ENCODE data around the gene NACC2.
A peak's percentile ranks its signal among the peaks of the same experiment; 100 is the strongest.

The NACC2 gene

DNA sequence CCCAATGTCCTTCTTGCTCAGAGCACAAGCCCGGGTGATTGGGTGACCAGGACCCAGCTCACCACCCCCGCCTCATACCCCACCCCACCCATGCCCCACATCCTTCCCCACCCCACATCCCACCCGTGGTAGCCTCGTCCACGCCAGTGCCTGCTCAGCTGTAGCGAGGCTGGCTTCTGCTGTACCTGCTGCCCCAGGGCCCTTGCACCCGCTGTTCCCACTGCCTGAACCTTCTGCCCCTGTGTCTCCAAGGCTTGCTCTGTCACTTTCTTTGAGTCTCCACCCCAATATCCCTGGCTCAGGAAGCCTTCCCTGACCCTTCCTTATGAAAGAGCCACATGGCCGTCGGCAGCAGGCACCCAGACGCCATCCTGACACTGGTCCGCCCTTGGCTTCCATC is 3.1 kb upstream of the NACC2 start:
- Histone ChIP-seq H3K9ac (ENCODE audit: low read depth, low read length) (no peak overlapping the region), H3K4me1 (ENCODE audit: insufficient read depth, low read length) (peaks cover 13% of the 10 kb centered on the region; the same call in 1 of the 2 replicates), H3K9me3 (ENCODE audit: control insufficient read depth, insufficient read depth, low read length) (no peaks in the 10 kb centered on the region), H3K36me3 (ENCODE audit: insufficient read depth, low read length) (no peaks in the 10 kb centered on the region)

DNA sequence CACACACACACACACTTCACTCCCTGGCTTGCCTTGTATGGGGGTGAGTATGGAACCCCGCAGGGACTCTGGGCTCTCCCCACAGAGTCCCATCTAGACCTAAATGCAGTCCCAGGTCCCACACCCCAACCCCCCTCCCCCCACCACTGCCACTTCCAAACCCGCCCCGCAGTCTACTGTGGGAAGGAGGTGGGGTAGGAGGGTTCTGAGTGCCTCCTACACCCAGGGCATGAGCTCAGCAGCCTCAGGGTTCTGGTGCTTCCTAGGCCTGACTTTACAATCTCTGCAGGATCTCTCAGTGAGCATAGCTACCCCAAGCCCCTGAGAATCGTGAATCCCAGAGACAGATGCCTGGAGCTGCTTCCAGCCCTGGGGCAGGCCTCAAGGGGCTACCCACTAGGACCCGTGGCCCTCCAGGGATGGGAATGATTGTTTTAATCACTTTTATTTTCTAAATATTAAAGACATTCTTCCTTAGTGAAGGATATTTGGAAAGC is 1.5 kb upstream of the NACC2 start:
- Histone ChIP-seq H3K9me3 (ENCODE audit: control insufficient read depth, insufficient read depth, low read length) (no peaks in the 10 kb centered on the region), H3K36me3 (ENCODE audit: insufficient read depth, low read length) (no peaks in the 10 kb centered on the region), H3K9ac (ENCODE audit: low read depth, low read length) (no peak overlapping the region), H3K4me1 (ENCODE audit: insufficient read depth, low read length) (peaks cover 17% of the 10 kb centered on the region; the same call in 1 of the 2 replicates)

DNA sequence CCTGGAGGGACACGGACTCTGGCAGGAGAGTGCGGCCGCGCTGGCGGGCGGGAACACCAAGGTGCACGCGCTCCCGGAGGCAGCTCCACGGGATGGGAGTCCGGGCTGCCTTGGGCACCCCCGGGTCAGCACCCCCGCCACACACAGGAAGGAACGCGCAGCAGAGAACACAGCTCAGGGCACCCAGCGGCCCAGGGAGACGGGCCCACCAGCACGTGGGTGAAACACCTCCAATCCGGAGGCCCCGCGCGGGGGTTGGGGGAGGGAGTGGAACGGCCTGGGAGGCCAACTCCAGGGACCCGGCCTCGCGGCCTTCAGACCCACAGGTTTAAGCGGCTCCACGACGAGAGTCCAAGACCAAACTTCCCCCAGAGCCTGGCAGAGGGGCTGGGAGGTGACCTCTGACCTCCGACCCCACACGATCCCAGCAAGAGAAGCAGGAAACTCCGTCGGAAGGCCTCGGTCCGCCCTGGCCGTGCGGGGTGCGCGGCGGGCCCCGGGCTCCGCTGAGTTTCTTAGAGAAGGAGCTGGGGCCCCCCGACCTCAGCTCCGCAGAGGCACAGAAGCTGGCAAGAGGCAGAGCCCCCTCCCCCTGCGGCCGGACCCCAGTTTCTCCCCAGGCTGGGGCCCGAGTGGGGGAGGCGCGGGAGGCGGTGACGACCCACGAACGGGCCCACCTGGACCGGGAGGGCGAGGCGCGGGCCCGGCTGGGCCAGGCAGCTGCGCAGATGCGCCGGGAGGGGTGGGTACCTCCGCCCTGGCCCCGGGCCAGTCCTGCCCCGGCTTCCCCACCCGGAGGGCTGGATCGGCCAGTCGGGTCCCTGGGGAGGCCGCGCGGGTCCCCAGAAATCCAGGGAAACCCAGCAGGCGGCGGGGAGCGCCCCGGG is 851 bp downstream of the NACC2 start:
- H3K9me3 ChIP-seq (ENCODE audit: control insufficient read depth, insufficient read depth, low read length) = no peaks in the 10 kb centered on the region
- H3K4me1 ChIP-seq (ENCODE audit: insufficient read depth, low read length) = peaks cover 23% of the 10 kb centered on the region
- H3K36me3 ChIP-seq (ENCODE audit: insufficient read depth, low read length) = no peaks in the 10 kb centered on the region
- peak overlapping the region; percentile 75 for H3K9ac ChIP-seq (ENCODE audit: low read depth, low read length)

DNA sequence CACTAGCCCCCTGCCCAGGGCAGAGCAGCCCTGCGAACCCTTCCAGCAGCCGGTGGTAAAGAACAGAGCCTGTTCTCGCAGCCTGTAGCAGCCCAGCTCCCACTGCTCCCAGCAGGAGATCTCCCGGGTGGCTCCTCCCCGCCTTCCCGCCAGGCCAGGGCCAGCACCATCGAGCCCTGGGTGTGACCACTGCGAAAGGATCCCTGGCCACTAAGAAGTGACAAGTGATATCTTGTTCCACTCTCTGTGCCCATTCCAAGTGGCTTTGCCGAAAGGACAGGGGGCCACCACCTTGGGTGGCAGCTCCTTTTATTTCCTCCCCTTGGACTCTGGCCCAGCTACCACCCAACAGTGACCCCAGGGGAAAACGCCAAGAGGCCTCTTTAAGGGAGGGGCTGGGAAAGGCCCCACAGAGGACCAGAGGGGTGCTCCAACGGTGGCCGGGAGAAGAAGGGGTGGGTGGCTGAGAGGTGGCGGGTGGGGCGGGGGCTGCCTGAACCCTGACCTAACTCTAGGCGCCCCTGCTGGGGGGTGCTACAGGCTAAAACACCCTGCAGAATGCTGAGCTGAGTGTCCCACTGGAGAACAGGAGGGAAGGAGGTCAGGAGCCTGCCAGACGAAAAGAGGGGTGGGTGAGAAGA is 1.6 kb downstream of the NACC2 start:
- H3K9ac ChIP-seq (ENCODE audit: low read depth, low read length) = peak overlapping the region; percentile 75
- H3K9me3 ChIP-seq (ENCODE audit: control insufficient read depth, insufficient read depth, low read length) = no peaks in the 10 kb centered on the region
- H3K36me3 ChIP-seq (ENCODE audit: insufficient read depth, low read length) = no peaks in the 10 kb centered on the region
- peaks cover 30% of the 10 kb centered on the region for H3K4me1 ChIP-seq (ENCODE audit: insufficient read depth, low read length)

DNA sequence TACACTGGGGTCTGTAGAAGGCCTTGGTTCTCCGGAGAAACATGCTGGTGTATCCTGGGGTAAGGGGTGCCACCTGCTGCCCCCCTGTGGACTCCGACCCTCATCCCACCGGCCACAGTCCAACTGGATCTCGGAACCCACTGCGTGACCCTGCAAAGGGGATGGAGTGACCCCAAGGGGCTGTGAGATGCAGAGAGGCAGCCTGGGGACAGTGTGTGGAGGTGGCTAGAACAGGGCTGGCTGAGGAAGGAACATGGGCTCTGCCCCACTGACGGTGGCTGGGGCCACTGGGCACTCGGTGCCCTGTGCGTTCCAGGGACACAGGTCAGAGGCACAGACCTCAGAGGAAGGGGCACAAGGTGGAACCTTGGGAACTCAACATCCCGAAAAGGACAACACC is 2.3 kb downstream of the NACC2 start:
- Histone ChIP-seq H3K36me3 (ENCODE audit: insufficient read depth, low read length) (no peaks in the 10 kb centered on the region), H3K4me1 (ENCODE audit: insufficient read depth, low read length) (peaks cover 33% of the 10 kb centered on the region), H3K9me3 (ENCODE audit: control insufficient read depth, insufficient read depth, low read length) (no peaks in the 10 kb centered on the region), H3K9ac (ENCODE audit: low read depth, low read length) (0 out of 2 replicates have a peak overlapping the region, but pooled peaks have one; percentile 75)

DNA sequence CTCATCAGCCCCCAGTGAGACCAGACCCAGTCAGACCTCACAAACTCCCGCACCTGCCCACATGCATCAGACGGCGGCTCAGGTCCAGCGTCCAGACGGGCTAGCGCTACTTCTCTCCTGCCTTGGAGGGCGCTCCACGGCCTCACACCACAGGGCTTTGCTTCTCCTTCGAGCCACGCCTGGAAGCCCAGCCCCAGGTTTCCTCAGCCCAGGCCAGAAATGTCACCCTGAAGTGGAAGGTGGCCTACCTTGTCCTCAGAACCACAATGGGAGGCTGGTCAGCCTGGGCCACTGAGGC is 2.8 kb downstream of the NACC2 start:
- Histone ChIP-seq H3K36me3 (ENCODE audit: insufficient read depth, low read length) (no peaks in the 10 kb centered on the region), H3K9ac (ENCODE audit: low read depth, low read length) (no peak overlapping the region), H3K4me1 (ENCODE audit: insufficient read depth, low read length) (peaks cover 33% of the 10 kb centered on the region), H3K9me3 (ENCODE audit: control insufficient read depth, insufficient read depth, low read length) (no peaks in the 10 kb centered on the region)

DNA sequence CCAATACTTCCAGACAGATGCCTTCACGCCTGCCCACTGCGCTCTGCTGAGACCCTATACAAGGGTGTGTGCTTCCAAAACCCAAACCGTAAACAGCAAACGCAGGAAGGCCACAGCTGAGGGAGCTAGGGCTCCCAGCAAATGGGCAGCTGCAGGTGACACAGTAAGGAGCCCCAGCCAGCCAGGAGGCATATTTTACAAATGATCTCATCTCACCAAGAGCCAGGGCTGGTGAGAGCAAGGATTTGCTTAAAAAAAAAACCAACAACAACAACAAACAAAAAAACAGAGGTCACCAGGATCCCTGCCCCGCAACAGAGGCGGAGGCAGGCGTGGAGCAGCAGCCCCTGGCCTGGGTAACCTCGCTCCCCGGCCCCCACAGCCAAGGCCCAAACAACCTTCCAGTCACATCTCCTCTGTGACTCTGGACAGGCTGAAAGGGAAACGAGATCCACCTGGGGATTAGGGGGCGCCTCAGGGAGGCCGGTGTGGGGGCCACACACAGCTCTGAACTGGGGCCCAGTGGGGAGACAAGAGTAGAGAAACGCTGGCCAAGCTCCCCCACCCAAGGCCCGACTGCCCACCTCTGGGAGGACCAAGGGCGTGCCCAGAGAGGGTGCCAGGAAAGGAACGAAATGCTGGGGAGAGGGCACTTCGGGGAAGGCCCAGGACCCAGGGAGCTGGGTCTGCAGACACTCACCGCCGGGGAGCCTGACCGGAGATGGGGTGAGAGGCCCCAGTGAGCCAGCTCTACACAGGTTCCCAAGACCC is 3.3 kb downstream of the NACC2 start:
- no peaks in the 10 kb centered on the region for H3K36me3 ChIP-seq (ENCODE audit: insufficient read depth, low read length)
- no peaks in the 10 kb centered on the region for H3K9me3 ChIP-seq (ENCODE audit: control insufficient read depth, insufficient read depth, low read length)
- H3K4me1 ChIP-seq (ENCODE audit: insufficient read depth, low read length) = peaks cover 36% of the 10 kb centered on the region
- no peak overlapping the region for H3K9ac ChIP-seq (ENCODE audit: low read depth, low read length)

DNA sequence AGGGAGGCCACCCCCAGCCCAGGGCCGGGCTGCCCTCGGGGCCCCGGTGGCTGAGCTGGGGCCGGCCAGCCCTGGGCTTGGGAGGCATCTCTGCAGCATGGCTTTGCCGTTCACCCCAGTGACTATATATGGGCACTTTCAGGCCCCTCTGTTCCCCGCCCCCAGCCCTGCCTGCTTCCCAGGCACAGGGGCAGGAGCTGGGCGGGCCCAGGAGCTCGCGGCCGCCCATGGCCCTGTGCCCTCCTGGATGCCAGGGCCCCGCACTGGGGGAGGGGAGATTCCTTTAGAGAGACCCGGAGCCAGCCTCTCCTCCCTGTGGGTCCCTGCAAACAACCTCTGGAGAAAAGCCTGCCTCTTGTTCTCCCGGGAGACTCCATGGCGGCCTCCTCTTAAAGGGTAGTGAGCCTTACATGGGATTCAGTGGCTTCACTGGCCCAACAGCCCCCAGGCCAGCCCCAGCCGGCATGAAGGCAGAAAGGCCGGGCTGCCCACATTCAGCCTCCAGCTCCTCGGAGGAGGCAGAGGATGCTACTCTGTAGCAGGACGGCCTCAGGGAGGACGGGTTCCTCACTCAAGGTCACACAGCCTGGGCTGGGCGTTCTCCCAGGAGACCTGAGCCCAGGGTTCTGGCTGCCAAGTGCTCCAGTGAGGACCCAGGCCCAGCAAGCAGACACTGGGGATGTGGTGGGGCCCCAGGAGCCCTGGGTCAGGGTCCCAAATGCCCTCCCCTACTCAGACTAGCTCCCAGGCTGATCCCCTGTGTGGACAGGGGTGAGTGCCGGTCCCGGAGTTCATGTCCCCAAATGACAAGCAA is 4.1 kb downstream of the NACC2 start:
- no peaks in the 10 kb centered on the region for H3K9me3 ChIP-seq (ENCODE audit: control insufficient read depth, insufficient read depth, low read length)
- peaks cover 34% of the 10 kb centered on the region for H3K4me1 ChIP-seq (ENCODE audit: insufficient read depth, low read length)
- no peak overlapping the region; the same call in 1 of the 2 replicates for H3K9ac ChIP-seq (ENCODE audit: low read depth, low read length)
- H3K36me3 ChIP-seq (ENCODE audit: insufficient read depth, low read length) = no peaks in the 10 kb centered on the region

DNA sequence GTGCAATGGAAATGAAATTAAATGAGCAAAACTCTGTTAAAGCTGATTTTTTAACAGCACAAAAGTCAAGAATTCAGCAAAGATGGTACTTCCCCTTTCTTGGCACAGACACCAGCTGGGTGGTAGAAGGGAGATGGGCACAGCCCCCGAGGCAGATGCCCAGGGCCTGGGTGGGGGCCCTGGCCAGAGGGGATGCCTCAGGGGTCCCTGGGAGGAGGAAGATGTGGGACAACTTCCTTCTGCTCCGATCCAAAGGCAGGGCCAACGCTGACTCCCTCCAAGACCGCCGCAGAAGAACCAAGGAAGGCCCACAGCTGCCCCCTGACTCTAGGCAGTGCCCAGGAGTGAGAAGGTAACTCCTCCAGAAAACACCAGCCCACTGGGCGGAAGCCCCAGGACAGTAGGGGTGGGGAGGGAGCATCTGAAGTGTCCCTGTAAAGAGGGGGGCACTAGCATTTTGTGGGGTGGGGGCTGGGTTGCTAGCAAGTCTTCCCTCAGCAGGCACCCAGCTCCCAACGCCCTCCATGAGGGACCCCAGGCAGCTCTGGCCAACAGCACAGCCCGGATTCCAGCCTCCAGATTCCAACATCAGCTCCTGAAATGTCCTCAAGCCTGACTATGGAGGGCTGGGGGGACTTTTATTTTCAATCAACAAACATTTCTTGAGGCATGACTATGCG is 4.9 kb downstream of the NACC2 start:
- no peaks in the 10 kb centered on the region for H3K36me3 ChIP-seq (ENCODE audit: insufficient read depth, low read length)
- peaks cover 34% of the 10 kb centered on the region for H3K4me1 ChIP-seq (ENCODE audit: insufficient read depth, low read length)
- H3K9me3 ChIP-seq (ENCODE audit: control insufficient read depth, insufficient read depth, low read length) = no peaks in the 10 kb centered on the region
- H3K9ac ChIP-seq (ENCODE audit: low read depth, low read length) = no peak overlapping the region; the same call in 1 of the 2 replicates

DNA sequence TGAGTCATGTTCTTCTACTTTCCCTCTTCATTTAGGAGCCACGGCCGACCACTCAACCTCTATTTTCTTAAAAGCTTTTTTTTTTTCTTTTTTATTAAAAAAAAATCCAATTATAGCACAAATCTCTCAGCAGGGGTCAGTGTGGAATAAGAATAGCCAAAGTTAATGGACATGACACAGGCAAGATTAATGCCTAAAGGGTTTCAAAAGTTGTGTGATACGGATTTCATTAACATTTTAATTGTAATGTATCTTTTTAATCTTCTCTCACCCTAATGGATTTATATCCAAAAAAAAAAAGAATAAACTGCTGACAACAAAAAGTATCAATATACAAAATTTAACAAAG is 5.4 kb downstream of the NACC2 start:
- Histone ChIP-seq H3K9ac (ENCODE audit: low read depth, low read length) (no peak overlapping the region), H3K4me1 (ENCODE audit: insufficient read depth, low read length) (peaks cover 34% of the 10 kb centered on the region)

DNA sequence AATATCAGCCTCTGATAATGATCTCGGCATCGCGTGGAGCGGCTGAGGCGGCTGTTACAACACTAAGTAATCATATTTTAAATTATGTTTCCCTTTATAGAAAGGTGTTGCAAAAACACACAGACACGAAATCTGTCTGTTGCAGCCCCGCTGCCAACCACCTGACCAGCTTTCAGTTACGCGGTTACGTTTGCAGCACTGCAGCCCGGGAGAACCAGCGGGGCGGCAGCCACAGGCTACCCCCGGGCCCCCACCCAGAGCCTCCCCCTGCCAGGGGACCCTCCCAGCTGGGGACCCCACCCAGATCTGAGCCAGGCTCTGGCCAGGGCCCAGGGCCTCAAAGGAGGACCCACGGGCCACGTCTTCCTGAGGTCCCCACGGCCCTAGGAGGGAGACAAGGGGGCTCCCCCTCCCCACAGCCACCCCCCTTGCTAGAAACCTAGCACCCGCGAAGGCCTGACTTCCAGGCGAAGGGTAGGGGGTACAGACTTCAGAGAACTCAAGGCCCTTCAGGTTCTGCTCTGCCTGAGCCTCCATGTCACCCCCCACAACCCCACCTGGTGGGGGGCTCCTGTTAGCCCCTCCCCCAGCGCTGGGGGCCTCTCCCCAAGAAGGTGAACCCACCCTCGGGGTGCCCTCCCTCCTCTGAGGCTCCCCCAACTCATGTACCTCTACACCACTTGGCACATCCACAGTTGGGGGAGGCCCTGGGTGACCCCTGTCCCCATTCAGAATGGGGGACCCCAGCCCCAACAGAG is 6.0 kb downstream of the NACC2 start:
- Histone ChIP-seq H3K9me3 (ENCODE audit: control insufficient read depth, insufficient read depth, low read length) (no peaks in the 10 kb centered on the region), H3K9ac (ENCODE audit: low read depth, low read length) (no peak overlapping the region), H3K36me3 (ENCODE audit: insufficient read depth, low read length) (no peaks in the 10 kb centered on the region), H3K4me1 (ENCODE audit: insufficient read depth, low read length) (peaks cover 34% of the 10 kb centered on the region)

More for the DNA sequence above, 5.4 kb downstream of the NACC2 start:
- Histone ChIP-seq H3K9me3 (ENCODE audit: control insufficient read depth, insufficient read depth, low read length) (no peaks in the 10 kb centered on the region), H3K36me3 (ENCODE audit: insufficient read depth, low read length) (no peaks in the 10 kb centered on the region)

DNA sequence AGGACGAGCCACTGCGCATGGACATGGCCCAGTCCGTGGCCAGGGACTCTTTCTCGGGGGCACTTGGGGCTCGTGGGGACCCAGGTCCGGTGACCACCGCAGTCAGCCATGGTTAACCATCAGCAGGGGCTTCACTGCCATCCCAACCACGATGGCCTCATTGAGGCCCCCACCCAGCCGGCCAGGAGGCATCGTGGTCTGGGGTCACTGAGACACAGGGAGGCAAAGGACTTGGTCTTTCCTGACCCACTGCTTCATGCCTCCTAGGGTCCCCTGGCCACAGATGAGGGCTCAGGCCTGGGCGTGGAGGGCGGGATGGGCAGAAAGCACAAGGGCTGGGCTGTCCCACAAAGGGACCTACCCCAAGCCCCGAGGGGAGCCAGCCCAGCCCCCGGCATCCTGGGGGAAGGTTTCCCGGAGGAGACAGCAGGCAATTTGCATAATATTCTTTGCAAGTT is 6.6 kb downstream of the NACC2 start:
- H3K36me3 ChIP-seq (ENCODE audit: insufficient read depth, low read length) = no peaks in the 10 kb centered on the region
- peaks cover 34% of the 10 kb centered on the region for H3K4me1 ChIP-seq (ENCODE audit: insufficient read depth, low read length)
- H3K9ac ChIP-seq (ENCODE audit: low read depth, low read length) = no peak overlapping the region
- H3K9me3 ChIP-seq (ENCODE audit: control insufficient read depth, insufficient read depth, low read length) = no peaks in the 10 kb centered on the region
